Measurements from ENCODE around the gene PCSK2.

PCSK2 gene

DNA sequence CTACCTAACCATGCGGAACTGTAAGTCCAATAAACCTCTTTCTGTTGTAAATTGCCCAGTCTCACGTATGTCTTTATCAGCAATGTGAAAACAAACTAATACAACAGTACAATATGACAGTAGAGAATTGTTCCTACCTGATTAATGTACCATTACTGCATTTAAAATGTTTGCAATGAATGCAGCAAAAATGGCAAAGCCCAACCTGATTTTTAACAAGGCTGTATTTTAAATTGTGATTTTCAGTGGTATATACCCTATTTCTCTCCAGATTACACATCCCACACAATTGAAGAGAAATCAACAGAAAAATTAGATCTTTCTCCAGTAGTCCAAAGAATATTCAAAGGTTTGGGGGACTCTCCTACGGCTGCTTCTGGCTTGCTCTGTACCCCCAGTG, 3.3 kb upstream of the PCSK2 start:
- peaks cover 1% of the 10 kb centered on the region for H3K27me3 ChIP-seq (replicated peaks; ENCODE audit: control insufficient read depth, insufficient read depth, low read length)
- H3K36me3 ChIP-seq (ENCODE audit: control insufficient read depth, insufficient read depth, low read length): no peaks in the 10 kb centered on the region
- no peak overlapping the region for H3K4me3 ChIP-seq (replicated peaks; ENCODE audit: low read depth, low read length)
- DNase-seq (ENCODE audit: extremely low read depth, insufficient read length): no peak
- no peak for TF ChIP-seq CTCF (IDR thresholded peaks at IDR 0.05; ENCODE audit: insufficient read depth, low read length, poor library complexity, severe bottlenecking)

DNA sequence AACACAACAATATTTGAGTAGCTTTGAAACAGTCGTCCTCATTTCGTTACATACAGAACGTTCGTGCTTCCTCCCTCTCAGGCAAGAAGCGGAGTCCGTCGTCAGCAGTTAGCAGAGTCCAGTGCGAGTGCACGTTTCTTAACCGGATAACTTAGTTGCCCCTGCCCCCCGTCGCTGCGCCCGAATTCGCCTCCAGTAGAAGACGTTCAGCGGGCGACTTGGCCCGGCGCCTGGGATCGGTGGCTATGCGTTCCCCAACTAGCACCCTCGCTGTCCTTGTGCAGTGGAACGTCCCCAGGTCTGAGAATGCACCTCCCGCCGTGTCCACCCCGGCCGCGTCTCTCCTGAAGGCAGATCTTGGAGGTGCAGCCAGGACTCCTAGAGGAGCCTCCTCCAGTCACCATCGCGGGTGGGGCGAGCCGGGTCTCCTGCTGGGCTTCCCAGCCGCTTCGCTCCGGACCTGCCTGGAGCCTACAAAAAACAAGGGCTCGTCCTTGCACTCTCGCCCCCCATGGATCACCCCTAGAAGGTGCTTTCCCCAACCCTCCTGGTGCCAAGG, 910 bp upstream of the PCSK2 start:
- peaks cover 1% of the 10 kb centered on the region; the same call in 1 of the 2 replicates for H3K27me3 ChIP-seq (replicated peaks; ENCODE audit: control insufficient read depth, insufficient read depth, low read length)
- no peak for DNase-seq (ENCODE audit: extremely low read depth, insufficient read length)
- no peaks in the 10 kb centered on the region for H3K36me3 ChIP-seq (ENCODE audit: control insufficient read depth, insufficient read depth, low read length)
- H3K4me3 ChIP-seq (replicated peaks; ENCODE audit: low read depth, low read length): no peak overlapping the region
- no peak for TF ChIP-seq CTCF (IDR thresholded peaks at IDR 0.05; ENCODE audit: insufficient read depth, low read length, poor library complexity, severe bottlenecking)

- TF ChIP-seq CTCF (IDR thresholded peaks at IDR 0.05; ENCODE audit: insufficient read depth, low read length, poor library complexity, severe bottlenecking): no peak
- H3K27me3 ChIP-seq (replicated peaks; ENCODE audit: control insufficient read depth, insufficient read depth, low read length): peaks cover 1% of the 10 kb centered on the region; the same call in 1 of the 2 replicates
- H3K4me3 ChIP-seq (replicated peaks; ENCODE audit: low read depth, low read length): no peak overlapping the region
- H3K36me3 ChIP-seq (ENCODE audit: control insufficient read depth, insufficient read depth, low read length): no peaks in the 10 kb centered on the region
- no peak for DNase-seq (ENCODE audit: extremely low read depth, insufficient read length)
Measured at GRCh38 chr20:17227219-17227575, 357 bp downstream of the PCSK2 start.

DNA sequence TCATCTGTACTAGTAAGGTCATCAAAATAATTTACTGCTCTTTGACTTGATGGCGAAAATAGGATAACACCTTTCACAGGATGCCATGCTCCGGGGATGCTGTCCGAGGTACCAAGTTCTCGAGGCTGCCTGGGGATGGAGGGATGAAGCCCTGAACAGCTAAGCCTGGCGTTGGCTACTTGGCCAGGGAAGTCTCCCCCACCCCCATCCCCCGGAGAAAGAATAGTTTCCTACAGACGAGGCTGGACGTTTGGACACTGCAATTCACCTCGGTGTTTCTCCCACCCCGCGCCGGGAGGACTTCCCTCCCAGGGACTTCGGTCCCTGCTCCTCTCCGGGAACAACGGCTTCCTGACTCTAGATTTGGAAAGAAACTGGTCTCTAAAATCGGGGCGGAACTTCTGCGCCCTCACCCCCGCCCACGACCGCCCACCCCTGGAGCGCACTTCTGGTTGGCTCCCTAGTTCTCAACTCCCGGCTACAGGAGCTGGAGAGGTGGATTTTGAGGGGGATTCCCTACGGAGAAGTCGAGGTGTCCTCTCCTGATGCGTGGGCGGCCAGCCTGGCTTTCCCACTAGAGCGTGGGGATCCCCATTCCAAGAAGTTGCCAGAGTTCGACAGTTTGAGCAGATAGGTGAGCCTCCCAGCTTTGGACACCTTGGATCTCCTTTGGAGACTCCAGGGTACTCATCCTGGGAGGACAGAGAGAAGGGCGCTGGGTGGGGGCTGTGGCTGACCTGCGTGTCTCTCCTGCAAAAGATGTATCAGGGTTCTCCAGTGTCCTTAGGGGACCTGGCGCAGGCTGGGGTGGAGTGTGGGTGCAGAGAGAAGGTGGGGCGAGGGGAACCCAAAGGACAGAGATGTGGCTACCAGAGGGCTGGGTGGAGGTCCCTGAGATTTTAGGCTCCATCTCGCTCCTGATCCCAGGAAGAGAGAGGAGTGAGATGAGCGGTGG, 1.1 kb downstream of the PCSK2 start:
- no peak for TF ChIP-seq CTCF (IDR thresholded peaks at IDR 0.05; ENCODE audit: insufficient read depth, low read length, poor library complexity, severe bottlenecking)
- no peaks in the 10 kb centered on the region for H3K36me3 ChIP-seq (ENCODE audit: control insufficient read depth, insufficient read depth, low read length)
- H3K27me3 ChIP-seq (replicated peaks; ENCODE audit: control insufficient read depth, insufficient read depth, low read length): peaks cover 1% of the 10 kb centered on the region; the same call in 1 of the 2 replicates
- H3K4me3 ChIP-seq (replicated peaks; ENCODE audit: low read depth, low read length): no peak overlapping the region
- no peak for DNase-seq (ENCODE audit: extremely low read depth, insufficient read length)

DNA sequence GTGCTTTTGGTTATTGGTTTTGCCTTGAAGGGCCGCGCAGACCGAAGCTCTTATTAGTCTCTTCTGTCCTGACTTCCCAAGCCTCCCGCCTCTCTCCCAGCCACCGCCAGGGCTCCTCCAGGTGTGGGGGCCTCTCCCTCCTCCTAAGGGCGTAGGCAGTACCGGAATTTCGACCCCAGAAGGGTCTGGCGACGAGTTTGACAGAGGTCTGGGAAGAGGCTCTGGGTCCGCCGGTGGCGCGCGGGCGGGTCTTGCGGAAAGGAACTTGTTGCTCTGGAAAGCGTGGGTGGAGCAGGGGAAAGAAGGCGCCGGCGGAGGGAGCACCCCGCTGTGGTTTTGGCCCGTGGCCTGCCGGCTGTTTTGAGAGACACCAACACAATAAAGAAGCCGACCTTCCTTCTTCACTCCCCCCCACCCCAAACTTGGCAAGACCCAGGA, 1.8 kb downstream of the PCSK2 start:
- no peak for DNase-seq (ENCODE audit: extremely low read depth, insufficient read length)

More for the DNA sequence above, 1.8 kb downstream of the PCSK2 start:
- no peaks in the 10 kb centered on the region for H3K36me3 ChIP-seq (ENCODE audit: control insufficient read depth, insufficient read depth, low read length)
- TF ChIP-seq CTCF (IDR thresholded peaks at IDR 0.05; ENCODE audit: insufficient read depth, low read length, poor library complexity, severe bottlenecking): no peak
- H3K4me3 ChIP-seq (replicated peaks; ENCODE audit: low read depth, low read length): no peak overlapping the region
- H3K27me3 ChIP-seq (replicated peaks; ENCODE audit: control insufficient read depth, insufficient read depth, low read length): peaks cover 1% of the 10 kb centered on the region; the same call in 1 of the 2 replicates
